Spleen (tissue), 11 donors: ENCODE data around the gene HBM. TPM values are rescaled to one million over a fixed set of nuclear protein-coding genes. Genes with fewer than 3 reads are reported as not detected.
A peak's percentile ranks its signal among the peaks of the same experiment; 100 is the strongest.

Source experiments
- DNase-seq: peaks from one replicate; pipeline ENCODE4 v3.0.0-alpha.2; 2020
- H3K27ac ChIP-seq, 8 donors: fragments of 200-600 bp; sonication (generic) in 7 of 8; 1 replicate in 4 of 8; 2 replicates in 4 of 8; pipeline versions ENCODE4 v1.5.0 to v1.8.0; 2016 to 2021; ENCODE audit warnings: inconsistent platforms in 4 of 8, mild to moderate bottlenecking in 4 of 8, moderate library complexity in 1 of 8
- H3K27me3 ChIP-seq, 7 donors: fragments of 200-600 bp; sonication (generic) in 6 of 7; replicated peaks in 1 of 7; 1 replicate in 4 of 7; 2 replicates in 3 of 7; pipeline versions ENCODE4 v1.5.0 to v1.8.0; 2016 to 2021; ENCODE audit warnings: inconsistent platforms in 3 of 7, mild to moderate bottlenecking in 1 of 7
- H3K36me3 ChIP-seq, 6 donors: fragments of 200-600 bp; sonication (generic) in 5 of 6; 1 replicate in 4 of 6; 2 replicates in 2 of 6; pipeline versions ENCODE4 v1.5.0 to v1.8.0; 2016 to 2021; ENCODE audit warnings: inconsistent platforms in 2 of 6
- H3K4me1 ChIP-seq, 6 donors: fragments of 200-600 bp; sonication (generic) in 5 of 6; 1 replicate in 3 of 6; 2 replicates in 3 of 6; pipeline versions ENCODE4 v1.5.0 to v1.8.0; 2016 to 2021; ENCODE audit warnings: inconsistent platforms in 3 of 6
- H3K4me3 ChIP-seq, 8 donors: fragments of 200-600 bp; sonication (generic) in 7 of 8; 1 replicate in 4 of 8; 2 replicates in 4 of 8; pipeline versions ENCODE4 v1.5.0 to v1.8.0; 2016 to 2021; ENCODE audit warnings: inconsistent platforms in 4 of 8, mild to moderate bottlenecking in 4 of 8, moderate library complexity in 2 of 8
- H3K9me3 ChIP-seq, 8 donors: fragments of 200-600 bp; sonication (generic) in 7 of 8; 1 replicate in 4 of 8; 2 replicates in 4 of 8; pipeline versions ENCODE4 v1.5.0 to v1.8.0; 2016 to 2021; ENCODE audit warnings: inconsistent platforms in 4 of 8
- CTCF ChIP-seq, 11 experiments: fragments of 200-600 bp in 7 of 11; fragments of 450-650 bp in 4 of 11; sonication (generic) in 4 of 11; IDR thresholded peaks in 8 of 11; conservative IDR thresholded peaks in 3 of 11; 1 replicate in 7 of 11; 2 replicates in 4 of 11; pipeline versions ENCODE4 v1.4.0 to v1.8.0; 2016 to 2021; ENCODE audit warnings: antibody characterized with exemption in 11 of 11, inconsistent platforms in 4 of 11, mild to moderate bottlenecking in 1 of 11
- POLR2A ChIP-seq, 3 donors: fragments of 450-650 bp; IDR thresholded peaks; one replicate each; pipeline ENCODE4 v1.5.1; 2017; ENCODE audit warnings: antibody characterized with exemption in 3 of 3, mild to moderate bottlenecking in 1 of 3
- POLR2AphosphoS5 ChIP-seq, 3 donors: sonication (generic); formaldehyde crosslinking; IDR thresholded peaks; one replicate each; pipeline ENCODE4 v1.5.1; 2017; ENCODE audit warnings: antibody characterized with exemption in 3 of 3
- WGBS, 5 donors: extraction: QIAGEN DNeasy Blood & Tissue Kit in 3 of 5; methylation state at CpG; one replicate each; pipeline versions ENCODE4 v1.1.5 to v1.1.7; 2013 to 2018; 5-methylcytosine and 5-hydroxymethylcytosine counted together
- intact Hi-C: fragments of 100-400 bp; cut with DNase I; formaldehyde crosslinking; loops from one replicate; pipeline ENCODE4 v1.15.0; 2023; ENCODE audit warnings: low total_unique reads
- polyA plus RNA-seq, 3 donors: library from polyadenylated mRNA; stranded (reverse); fragments of 200-250 nt; gene quantifications; one replicate each; pipeline ENCODE4 v1.2.1, GENCODE V29; 2013
- total RNA-seq, 7 donors: library from RNA; depleted of rRNA in 3 of 7; stranded (reverse); fragments of >200 nt in 3 of 7; fragmentation: NEBNext Ultra II Directional in 4 of 7; extraction: Animal tissue kit (Norgen Biotek cat#: 25700) in 4 of 7; gene quantifications; one replicate each; pipeline versions ENCODE4 v1.1.0 to v1.2.1, GENCODE V29; 2016 to 2021
- donor health status: healthy with polysubstance abuse.
- donor health status: DM: no; HTN: no; CAD: no; lungs with moderate emphysema.
- donor health status: DM: no; HTN: no; CAD: no.
- donor health status: Bipolar disorder and iron deficiency.
- donor health status: healthy.
- donor health status: DM: no; HTN: no; CAD: no.
- donor health status: DM: yes; HTN: yes; CAD: no.

Gene HBM
- total and polyA plus RNA-seq, 10 donors, result 0.20 to 96.6 (median 2.9) TPM; not detected in 1

GRCh38 chr16:180101-180675 is 14.4 kb downstream of the HBM start, which contains the start of gene HBQ1:
Gene HBQ1, plus strand, starts transcription at chr16:180459. Its CDS starts 28 bp downstream, at chr16:180487.
- 9 to 22% (median 9%) methylated on average over 33 to 59 of the region's 59 CpGs for WGBS, 5 donors
- peak within 1 kb of the TSS in 1 of 8 donors; percentile 31 for H3K27ac ChIP-seq
- peak within 1 kb of the TSS; percentile 2 to 67 (median 36) for H3K4me3 ChIP-seq
- peaks cover 7 to 61% (median 49%) of the 10 kb centered on the region in 7 donors for H3K27me3 ChIP-seq
- peaks cover 0 to 8% (median 0%) of the 10 kb centered on the region in 6 donors for H3K36me3 ChIP-seq
- DNase-seq, result no peak
- intact Hi-C loops, result loop anchor here (5.0 kb wide), 1 partner anchor 63 kb away; no protein-coding TSS in a partner anchor
- no peaks in the 10 kb centered on the region for H3K9me3 ChIP-seq
- H3K4me1 ChIP-seq, result peaks cover 11 to 38% (median 20%) of the 10 kb centered on the region in 6 donors
- peak in 6 of 11 experiments; percentile 4 to 59 (median 56) for TF ChIP-seq CTCF (IDR thresholded peaks at IDR 0.05 in 8 of 11, conservative IDR thresholded peaks at IDR 0.05 in 3 of 11)
- TF ChIP-seq POLR2A (IDR thresholded peaks at IDR 0.05), result no peak
- TF ChIP-seq POLR2AphosphoS5 (IDR thresholded peaks at IDR 0.05), result no peak

GRCh38 chr16:180681-181564 is 15.1 kb downstream of the HBM start:
- intact Hi-C loops, result loop anchor here (5.0 kb wide), 1 partner anchor 64 kb away; no protein-coding TSS in a partner anchor
- no peaks in the 10 kb centered on the region for H3K9me3 ChIP-seq
- H3K4me1 ChIP-seq, result peaks cover 11 to 33% (median 20%) of the 10 kb centered on the region in 6 donors
- DNase-seq, result no peak
- H3K27ac ChIP-seq, result peak overlapping the region in 1 of 8 donors; percentile 31
- peaks cover 7 to 53% (median 44%) of the 10 kb centered on the region in 7 donors for H3K27me3 ChIP-seq
- peak overlapping the region; percentile 2 to 67 (median 36) for H3K4me3 ChIP-seq
- 0 to 3% (median 1%) methylated on average over 25 to 89 of the region's 89 CpGs for WGBS, 5 donors
- TF ChIP-seq POLR2A (IDR thresholded peaks at IDR 0.05) (no peak), POLR2AphosphoS5 (IDR thresholded peaks at IDR 0.05) (peak; percentile 71 to 85 (median 74)), CTCF (IDR thresholded peaks at IDR 0.05 in 8 of 11, conservative IDR thresholded peaks at IDR 0.05 in 3 of 11) (no peak)
- H3K36me3 ChIP-seq, result peaks cover 0 to 10% (median 0%) of the 10 kb centered on the region in 6 donors

GRCh38 chr16:181565-182021 is 15.8 kb downstream of the HBM start:
- Histone ChIP-seq H3K27me3 (peaks cover 7 to 48% (median 44%) of the 10 kb centered on the region in 7 donors), H3K4me1 (peaks cover 11 to 31% (median 18%) of the 10 kb centered on the region in 6 donors), H3K27ac (no peak overlapping the region), H3K9me3 (no peaks in the 10 kb centered on the region), H3K4me3 (peak overlapping the region in 5 of 8 donors; percentile 35 to 67 (median 40)), H3K36me3 (peaks cover 0 to 10% (median 0%) of the 10 kb centered on the region in 6 donors)
- DNase-seq, result peak; percentile 95
- TF ChIP-seq POLR2AphosphoS5 (IDR thresholded peaks at IDR 0.05) (no peak), POLR2A (IDR thresholded peaks at IDR 0.05) (no peak), CTCF (IDR thresholded peaks at IDR 0.05 in 8 of 11, conservative IDR thresholded peaks at IDR 0.05 in 3 of 11) (peak; percentile 89 to 98 (median 96))
- 10 to 29% (median 12%) methylated on average over 11 to 22 of the region's 22 CpGs for WGBS, 5 donors
- intact Hi-C loops, result loop anchor here (5.0 kb wide), 1 partner anchor 64 kb away; no protein-coding TSS in a partner anchor
